ENCODE data around the gene DOP1A. TPM values are rescaled to one million over a fixed set of nuclear protein-coding genes. Genes with fewer than 3 reads are reported as not detected.

Gene DOP1A
- total RNA-seq, 6 donors from 2014 or later = 20.0 to 51.6 (median 25.7) TPM

DNA sequence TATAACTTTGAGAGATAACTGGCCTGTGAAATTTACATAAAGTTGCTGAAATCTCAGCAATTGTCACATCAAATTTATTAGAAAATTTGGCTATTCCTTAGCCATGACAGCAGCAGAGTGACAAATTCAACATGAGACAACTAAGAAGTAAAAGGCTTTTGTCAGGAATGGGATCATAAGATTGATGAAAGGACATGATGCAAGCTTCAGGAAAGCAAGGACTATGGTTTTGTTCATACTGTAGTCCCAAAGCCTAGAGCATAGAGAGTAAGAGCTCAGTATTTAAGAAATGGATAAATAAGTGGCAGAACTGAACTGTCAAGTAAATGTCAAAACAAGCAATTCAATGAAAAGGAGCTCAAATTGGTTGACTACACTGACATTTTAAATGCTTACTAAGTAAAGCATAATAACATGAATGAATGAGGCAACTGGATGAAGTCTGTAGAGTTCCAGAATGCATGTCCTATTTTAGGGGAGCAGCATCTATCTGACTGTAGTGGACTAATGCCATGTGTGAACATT, 113.0 kb downstream of the DOP1A start:
- Histone ChIP-seq H3K27me3 (no peaks in the 10 kb centered on the region), H3K36me3 (peaks cover 7 to 99% (median 39%) of the 10 kb centered on the region in 4 donors), H3K4me1 (peaks cover 0 to 6% (median 3%) of the 10 kb centered on the region in 4 donors), H3K4me3 (no peak overlapping the region), H3K9me3 (no peaks in the 10 kb centered on the region), H3K27ac (no peak overlapping the region)
- TF ChIP-seq, protein P1, sequence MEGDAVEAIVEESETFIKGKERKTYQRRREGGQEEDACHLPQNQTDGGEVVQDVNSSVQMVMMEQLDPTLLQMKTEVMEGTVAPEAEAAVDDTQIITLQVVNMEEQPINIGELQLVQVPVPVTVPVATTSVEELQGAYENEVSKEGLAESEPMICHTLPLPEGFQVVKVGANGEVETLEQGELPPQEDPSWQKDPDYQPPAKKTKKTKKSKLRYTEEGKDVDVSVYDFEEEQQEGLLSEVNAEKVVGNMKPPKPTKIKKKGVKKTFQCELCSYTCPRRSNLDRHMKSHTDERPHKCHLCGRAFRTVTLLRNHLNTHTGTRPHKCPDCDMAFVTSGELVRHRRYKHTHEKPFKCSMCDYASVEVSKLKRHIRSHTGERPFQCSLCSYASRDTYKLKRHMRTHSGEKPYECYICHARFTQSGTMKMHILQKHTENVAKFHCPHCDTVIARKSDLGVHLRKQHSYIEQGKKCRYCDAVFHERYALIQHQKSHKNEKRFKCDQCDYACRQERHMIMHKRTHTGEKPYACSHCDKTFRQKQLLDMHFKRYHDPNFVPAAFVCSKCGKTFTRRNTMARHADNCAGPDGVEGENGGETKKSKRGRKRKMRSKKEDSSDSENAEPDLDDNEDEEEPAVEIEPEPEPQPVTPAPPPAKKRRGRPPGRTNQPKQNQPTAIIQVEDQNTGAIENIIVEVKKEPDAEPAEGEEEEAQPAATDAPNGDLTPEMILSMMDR (IDR thresholded peaks at IDR 0.05) = no peak
- TF ChIP-seq POLR2A (IDR thresholded peaks at IDR 0.05) (no peak), POLR2AphosphoS5 (IDR thresholded peaks at IDR 0.05) (no peak), EP300 (IDR thresholded peaks at IDR 0.05) (no peak)
- DNase-seq (no peak), ATAC-seq (ENCODE audit: low FRiP score in 2 of 2) (no peak)

DNA sequence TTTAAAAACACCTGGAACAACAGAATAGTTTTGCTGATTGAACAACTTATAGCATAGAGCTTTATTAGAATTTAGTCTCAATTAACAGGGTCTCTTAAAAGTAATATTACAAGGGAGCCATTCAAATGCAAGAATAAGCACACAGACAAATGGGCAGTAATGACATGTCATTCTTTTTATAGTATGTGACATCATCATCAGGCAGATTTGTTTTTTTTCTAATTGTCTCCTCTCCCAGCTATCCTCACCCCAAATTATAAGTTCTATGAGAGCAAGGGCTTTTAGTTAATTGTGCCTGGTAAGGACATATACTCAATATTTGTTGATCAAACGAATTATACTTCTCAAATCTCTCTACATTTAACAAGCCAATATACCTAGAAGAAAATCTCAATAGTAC, 114.6 kb downstream of the DOP1A start:
- Histone ChIP-seq H3K4me1 (peaks cover 0 to 6% (median 3%) of the 10 kb centered on the region in 4 donors), H3K27ac (no peak overlapping the region), H3K27me3 (no peaks in the 10 kb centered on the region), H3K4me3 (no peak overlapping the region), H3K9me3 (no peaks in the 10 kb centered on the region), H3K36me3 (peaks cover 7 to 97% (median 39%) of the 10 kb centered on the region in 4 donors)
- TF ChIP-seq POLR2A (IDR thresholded peaks at IDR 0.05) (no peak), EP300 (IDR thresholded peaks at IDR 0.05) (no peak), POLR2AphosphoS5 (IDR thresholded peaks at IDR 0.05) (no peak)
- TF ChIP-seq, protein P1 (IDR thresholded peaks at IDR 0.05) = no peak
- 86 to 94% methylated on average over 1 of the region's 1 CpG for WGBS, 2 donors
- no peak for ATAC-seq (ENCODE audit: low FRiP score in 2 of 2)
- no peak for DNase-seq

DNA sequence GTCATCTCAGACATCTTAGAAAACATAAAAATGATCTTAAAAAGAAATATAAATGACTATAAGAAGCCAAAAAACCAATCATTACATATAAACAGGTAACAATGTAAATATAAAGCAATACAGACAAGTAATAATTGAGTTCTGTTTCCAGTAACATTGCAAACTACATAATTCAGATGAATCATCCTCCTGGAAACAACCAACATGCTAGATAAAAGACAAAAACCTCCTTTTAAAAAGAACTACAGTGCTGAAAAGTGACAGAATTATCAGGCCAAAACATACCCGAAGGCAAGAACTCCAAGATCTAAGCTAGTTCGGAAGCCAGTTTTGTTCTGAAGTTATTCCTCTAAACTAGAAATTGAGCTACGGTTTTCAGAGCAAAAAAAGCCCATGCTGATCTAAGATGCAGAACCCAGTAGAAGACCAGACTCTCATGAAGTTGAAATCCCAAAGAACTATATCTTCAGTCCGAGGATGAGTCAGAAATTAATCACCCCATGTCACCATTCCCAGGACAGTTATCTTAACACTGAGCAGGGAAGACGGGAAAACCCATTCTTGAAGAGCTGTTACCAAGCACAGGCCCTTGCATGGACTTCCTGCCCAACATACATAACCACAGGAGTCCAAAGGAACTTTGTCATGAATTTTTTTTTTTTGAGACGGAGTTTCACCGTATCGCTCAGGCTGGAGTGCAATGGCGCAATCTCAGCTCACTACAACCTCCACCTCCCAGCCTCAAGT, 115.8 kb downstream of the DOP1A start:
- ATAC-seq (ENCODE audit: low FRiP score in 2 of 2) (peak; percentile 75 to 90), DNase-seq (no peak)
- no peak overlapping the region for H3K4me3 ChIP-seq
- H3K9me3 ChIP-seq = no peaks in the 10 kb centered on the region
- WGBS, 2 donors = 74 to 80% methylated on average over 9 of the region's 9 CpGs
- peaks cover 7 to 97% (median 36%) of the 10 kb centered on the region in 4 donors for H3K36me3 ChIP-seq
- TF ChIP-seq POLR2A (IDR thresholded peaks at IDR 0.05) (no peak), POLR2AphosphoS5 (IDR thresholded peaks at IDR 0.05) (no peak), EP300 (IDR thresholded peaks at IDR 0.05) (no peak)
- TF ChIP-seq, protein P1 (IDR thresholded peaks at IDR 0.05) = no peak
- H3K27ac ChIP-seq = no peak overlapping the region
- H3K4me1 ChIP-seq = peaks cover 0 to 6% (median 3%) of the 10 kb centered on the region in 4 donors
- H3K27me3 ChIP-seq = no peaks in the 10 kb centered on the region

DNA sequence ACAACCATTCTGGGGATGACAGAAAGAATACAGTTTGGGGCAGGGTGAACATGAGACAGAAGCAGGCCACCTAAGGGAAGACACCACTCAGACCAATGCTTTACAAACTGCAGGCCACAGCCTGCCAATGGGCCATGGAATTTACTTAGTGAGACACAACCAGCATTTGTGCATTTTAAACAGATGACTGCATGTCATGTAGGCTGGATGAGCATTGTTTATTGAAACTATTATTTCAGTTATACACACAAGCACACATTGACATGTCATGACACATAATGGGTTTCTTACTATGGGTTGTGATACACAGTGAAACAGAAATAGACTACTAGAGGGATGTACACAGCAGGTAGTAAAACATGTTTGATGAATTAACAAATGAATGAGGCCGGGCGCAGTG, 117.6 kb downstream of the DOP1A start:
- Histone ChIP-seq H3K27ac (no peak overlapping the region), H3K4me1 (peaks cover 0 to 6% (median 3%) of the 10 kb centered on the region in 4 donors), H3K27me3 (no peaks in the 10 kb centered on the region), H3K4me3 (no peak overlapping the region), H3K36me3 (peaks cover 7 to 88% (median 32%) of the 10 kb centered on the region in 4 donors), H3K9me3 (no peaks in the 10 kb centered on the region)
- TF ChIP-seq POLR2AphosphoS5 (IDR thresholded peaks at IDR 0.05) = no peak
- TF ChIP-seq EP300 (IDR thresholded peaks at IDR 0.05) = no peak
- TF ChIP-seq POLR2A (IDR thresholded peaks at IDR 0.05) = no peak
- TF ChIP-seq, protein P1 (IDR thresholded peaks at IDR 0.05) = no peak
- ATAC-seq (ENCODE audit: low FRiP score in 2 of 2) = no peak
- no peak for DNase-seq
- WGBS, 2 donors = 94 to 96% methylated on average over 2 of the region's 2 CpGs
